Esophagus muscularis mucosa (tissue), 4 donors: Measurements from ENCODE around the gene CTTNBP2NL. TPM values are rescaled to one million over a fixed set of nuclear protein-coding genes. Genes with fewer than 3 reads are reported as not detected.

ENCODE experiments used
- DNase-seq: peaks from one replicate; pipeline ENCODE4 v3.0.0-alpha.2; 2017; ENCODE audit errors: extremely low spot score
- H3K27ac ChIP-seq, 4 donors: fragments of 200-600 bp; sonication (generic); replicated peaks in 1 of 4; 1 replicate in 3 of 4; 2 replicates in 1 of 4; pipeline ENCODE4 v1.5.1; 2016 to 2019; ENCODE audit warnings: mild to moderate bottlenecking in 1 of 4
- H3K27me3 ChIP-seq, 4 donors: fragments of 200-600 bp; sonication (generic); one replicate each; pipeline versions ENCODE4 v1.5.1 to v1.6.0; 2016 to 2019
- H3K36me3 ChIP-seq, 4 donors: fragments of 200-600 bp; sonication (generic); one replicate each; pipeline ENCODE4 v1.5.1; 2016 to 2019
- H3K4me1 ChIP-seq, 4 donors: fragments of 200-600 bp; sonication (generic); one replicate each; pipeline ENCODE4 v1.5.1; 2016 to 2019
- H3K4me3 ChIP-seq, 4 donors: fragments of 200-600 bp; sonication (generic); 1 replicate in 2 of 4; 2 replicates in 2 of 4; pipeline ENCODE4 v1.5.1; 2016 to 2019; ENCODE audit warnings: mild to moderate bottlenecking in 4 of 4, moderate library complexity in 1 of 4
- H3K9me3 ChIP-seq, 4 donors: fragments of 200-600 bp; sonication (generic); 1 replicate in 3 of 4; 2 replicates in 1 of 4; pipeline ENCODE4 v1.5.1; 2016 to 2019
- EP300 ChIP-seq: sonication (generic); formaldehyde crosslinking; IDR thresholded peaks from one replicate; pipeline ENCODE4 v1.6.1; 2017; ENCODE audit warnings: antibody characterized with exemption
- POLR2A ChIP-seq: fragments of 450-650 bp; IDR thresholded peaks from one replicate; pipeline ENCODE4 v1.6.1; 2017; ENCODE audit warnings: antibody characterized with exemption, moderate library complexity, mild to moderate bottlenecking, low read depth
- POLR2AphosphoS5 ChIP-seq, 2 donors: sonication (generic); formaldehyde crosslinking; IDR thresholded peaks; one replicate each; pipeline ENCODE4 v1.6.1; 2017; ENCODE audit warnings: antibody characterized with exemption in 2 of 2
- WGBS: methylation state at CpG from one replicate; pipeline ENCODE4 v1.1.5; 2018; 5-methylcytosine and 5-hydroxymethylcytosine counted together
- intact Hi-C: fragments of 100-400 bp; cut with DNase I; formaldehyde crosslinking; loops from one replicate; pipeline ENCODE4 v1.15.1; 2023
- total RNA-seq, 4 donors: library from RNA; depleted of rRNA; stranded (reverse); fragments of >200 nt; gene quantifications; one replicate each; pipeline versions ENCODE4 v1.1.0 to v1.2.1, GENCODE V29; 2016
- TF ChIP-seq, protein P1 (sequence below), 3 experiments: fragments of 200-600 bp in 2 of 3; fragments of 450-650 bp in 1 of 3; sonication (generic) in 2 of 3; IDR thresholded peaks; one replicate each; pipeline ENCODE4 v1.5.1; 2017 to 2019; ENCODE audit warnings: antibody characterized with exemption in 3 of 3, mild to moderate bottlenecking in 2 of 3, moderate library complexity in 1 of 3

CTTNBP2NL gene
- total RNA-seq, 4 donors from 2014 or later, result 16.2 to 26.9 (median 19.0) TPM

DNA sequence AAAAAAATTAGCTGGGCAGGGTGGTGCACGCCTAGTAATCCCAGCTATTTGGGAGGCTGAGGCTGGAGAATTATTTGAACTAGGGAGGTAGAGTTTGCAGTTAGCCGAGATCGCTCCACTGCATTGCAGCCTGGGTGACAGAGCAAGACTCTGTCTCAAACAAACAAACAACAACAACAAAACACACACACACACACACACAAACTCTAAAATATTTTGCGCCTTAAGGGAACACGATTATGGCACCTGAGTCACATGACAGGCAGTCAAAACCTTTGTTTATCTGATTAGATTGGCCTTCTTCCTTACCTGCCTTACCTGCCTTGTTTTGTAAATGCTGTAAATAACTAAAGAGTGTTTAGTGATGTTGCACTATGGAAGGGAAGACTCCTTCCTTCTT, 92.1 kb downstream of the CTTNBP2NL start:
- H3K4me3 ChIP-seq, result no peak overlapping the region
- no peaks in the 10 kb centered on the region for H3K4me1 ChIP-seq
- no peaks in the 10 kb centered on the region for H3K9me3 ChIP-seq
- H3K27me3 ChIP-seq, result no peaks in the 10 kb centered on the region
- intact Hi-C loops, result no loop called here
- 97% methylated on average over 5 of the region's 5 CpGs for WGBS
- H3K36me3 ChIP-seq, result no peaks in the 10 kb centered on the region
- no peak overlapping the region for H3K27ac ChIP-seq
- TF ChIP-seq, protein P1, sequence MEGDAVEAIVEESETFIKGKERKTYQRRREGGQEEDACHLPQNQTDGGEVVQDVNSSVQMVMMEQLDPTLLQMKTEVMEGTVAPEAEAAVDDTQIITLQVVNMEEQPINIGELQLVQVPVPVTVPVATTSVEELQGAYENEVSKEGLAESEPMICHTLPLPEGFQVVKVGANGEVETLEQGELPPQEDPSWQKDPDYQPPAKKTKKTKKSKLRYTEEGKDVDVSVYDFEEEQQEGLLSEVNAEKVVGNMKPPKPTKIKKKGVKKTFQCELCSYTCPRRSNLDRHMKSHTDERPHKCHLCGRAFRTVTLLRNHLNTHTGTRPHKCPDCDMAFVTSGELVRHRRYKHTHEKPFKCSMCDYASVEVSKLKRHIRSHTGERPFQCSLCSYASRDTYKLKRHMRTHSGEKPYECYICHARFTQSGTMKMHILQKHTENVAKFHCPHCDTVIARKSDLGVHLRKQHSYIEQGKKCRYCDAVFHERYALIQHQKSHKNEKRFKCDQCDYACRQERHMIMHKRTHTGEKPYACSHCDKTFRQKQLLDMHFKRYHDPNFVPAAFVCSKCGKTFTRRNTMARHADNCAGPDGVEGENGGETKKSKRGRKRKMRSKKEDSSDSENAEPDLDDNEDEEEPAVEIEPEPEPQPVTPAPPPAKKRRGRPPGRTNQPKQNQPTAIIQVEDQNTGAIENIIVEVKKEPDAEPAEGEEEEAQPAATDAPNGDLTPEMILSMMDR (IDR thresholded peaks at IDR 0.05), result no peak
- no peak for TF ChIP-seq EP300
- no peak for TF ChIP-seq POLR2AphosphoS5 (IDR thresholded peaks at IDR 0.05)
- no peak for TF ChIP-seq POLR2A
- no peak for DNase-seq

DNA sequence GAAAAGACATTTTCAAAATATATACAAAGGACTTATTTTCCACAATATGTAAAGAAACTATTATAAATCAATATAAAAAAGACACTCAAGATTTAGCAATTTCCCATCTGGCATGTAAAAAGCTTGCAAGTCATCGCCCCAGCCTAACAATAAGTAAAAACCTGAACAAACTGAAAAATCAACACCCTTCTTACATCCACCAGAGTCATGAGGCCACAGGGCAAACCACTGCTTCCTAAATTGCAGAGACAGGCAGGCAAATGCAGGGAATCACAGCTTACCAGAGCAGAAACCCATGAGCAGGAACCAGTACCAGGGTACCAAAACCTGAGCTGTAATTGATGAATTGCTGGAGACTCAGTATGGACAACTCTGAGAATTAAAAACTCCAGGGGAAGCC, 96.1 kb downstream of the CTTNBP2NL start:
- Histone ChIP-seq H3K27me3 (no peaks in the 10 kb centered on the region), H3K36me3 (no peaks in the 10 kb centered on the region), H3K9me3 (no peaks in the 10 kb centered on the region), H3K27ac (no peak overlapping the region), H3K4me1 (no peaks in the 10 kb centered on the region), H3K4me3 (no peak overlapping the region)
- WGBS, result 95% methylated on average over 1 of the region's 1 CpG
- intact Hi-C loops, result no loop called here
- TF ChIP-seq POLR2A (no peak), EP300 (no peak), POLR2AphosphoS5 (IDR thresholded peaks at IDR 0.05) (no peak)
- TF ChIP-seq, protein P1 (IDR thresholded peaks at IDR 0.05), result no peak
- DNase-seq, result no peak

DNA sequence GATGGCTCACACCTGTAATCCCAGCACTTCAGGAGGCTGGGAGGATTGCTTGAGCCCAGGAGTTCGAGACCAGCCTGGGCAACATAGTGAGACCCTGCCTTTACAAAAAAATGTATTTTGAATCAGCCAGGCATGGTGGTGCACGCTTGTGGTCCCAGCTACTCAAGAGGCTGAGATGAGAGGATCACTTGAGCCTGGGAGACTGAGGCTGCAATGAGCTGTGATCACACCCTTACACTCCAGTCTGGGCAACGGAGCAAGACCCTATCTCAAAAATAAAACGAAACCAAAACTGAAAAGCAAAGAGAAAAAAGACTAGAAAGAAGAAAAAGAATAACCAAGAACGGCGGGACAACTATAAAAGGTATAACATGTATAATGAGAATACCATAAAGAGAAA, 97.3 kb downstream of the CTTNBP2NL start:
- Histone ChIP-seq H3K4me1 (no peaks in the 10 kb centered on the region), H3K4me3 (no peak overlapping the region), H3K9me3 (no peaks in the 10 kb centered on the region), H3K27me3 (no peaks in the 10 kb centered on the region), H3K36me3 (no peaks in the 10 kb centered on the region), H3K27ac (no peak overlapping the region)
- WGBS, result 95% methylated on average over 6 of the region's 6 CpGs
- DNase-seq, result no peak
- intact Hi-C loops, result no loop called here
- TF ChIP-seq POLR2A (no peak), POLR2AphosphoS5 (IDR thresholded peaks at IDR 0.05) (no peak), EP300 (no peak)
- TF ChIP-seq, protein P1 (IDR thresholded peaks at IDR 0.05), result no peak

DNA sequence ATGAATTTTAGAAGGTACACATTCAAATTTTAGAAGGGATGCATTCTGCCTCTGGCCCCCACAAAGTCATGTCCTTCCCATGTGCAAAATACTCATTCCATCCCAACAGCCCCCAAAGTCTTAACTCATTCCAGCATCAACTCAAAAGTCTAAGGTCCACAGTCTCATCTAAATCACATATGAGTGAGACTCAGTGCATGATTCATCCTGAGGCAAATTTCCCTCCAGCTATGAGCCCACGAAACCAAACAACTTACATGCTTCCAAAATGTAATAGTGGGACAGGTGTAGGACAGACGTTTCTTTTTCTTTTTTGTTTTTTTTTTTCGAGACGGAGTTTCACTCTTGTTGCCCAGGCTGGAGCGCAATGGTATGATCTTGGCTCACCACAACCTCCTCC, 100.3 kb downstream of the CTTNBP2NL start:
- no peaks in the 10 kb centered on the region for H3K9me3 ChIP-seq
- 78% methylated on average over 5 of the region's 5 CpGs for WGBS
- no peak overlapping the region for H3K4me3 ChIP-seq
- peaks cover 0 to under 1% (median 0%) of the 10 kb centered on the region in 4 donors for H3K4me1 ChIP-seq
- intact Hi-C loops, result no loop called here
- TF ChIP-seq POLR2AphosphoS5 (IDR thresholded peaks at IDR 0.05) (no peak), POLR2A (no peak), EP300 (no peak)
- TF ChIP-seq, protein P1 (IDR thresholded peaks at IDR 0.05), result no peak
- no peak for DNase-seq
- no peaks in the 10 kb centered on the region for H3K36me3 ChIP-seq
- no peak overlapping the region for H3K27ac ChIP-seq
- no peaks in the 10 kb centered on the region for H3K27me3 ChIP-seq
